HEK293 (cell line): ENCODE measurements around the gene ARID3A.

Source experiments
- BCL11A ChIP-seq: fragments of 450-650 bp; formaldehyde crosslinking; IDR thresholded peaks from 2 replicates; pipeline ENCODE4 v1.5.1; 2016; ENCODE audit warnings: low read depth, missing biosample characterization, missing genetic modification characterization
- FEZF1 ChIP-seq: fragments of 450-650 bp; formaldehyde crosslinking; IDR thresholded peaks from 2 replicates; pipeline ENCODE4 v1.5.1; 2016; ENCODE audit warnings: missing biosample characterization, missing genetic modification characterization
- SALL2 ChIP-seq: fragments of 450-650 bp; formaldehyde crosslinking; IDR thresholded peaks from 2 replicates; pipeline ENCODE4 v1.5.0; 2017; ENCODE audit warnings: missing biosample characterization, mild to moderate bottlenecking, missing genetic modification characterization, borderline replicate concordance
- ZNF155 ChIP-seq: fragments of 450-650 bp; formaldehyde crosslinking; IDR thresholded peaks from 2 replicates; pipeline ENCODE4 v1.5.1; 2016; ENCODE audit warnings: missing biosample characterization, missing genetic modification characterization
- ZNF274 ChIP-seq, 2 experiments: fragments of 200-500 bp in 1 of 2; fragments of 450-650 bp in 1 of 2; sonication (Bioruptor generic) in 1 of 2; formaldehyde crosslinking in 1 of 2; IDR thresholded peaks; 2 replicates each; pipeline versions ENCODE4 v1.5.1 to v1.6.1; 2014 to 2016; ENCODE audit warnings: borderline replicate concordance in 1 of 2, inconsistent platforms in 1 of 2, low read length in 1 of 2, missing biosample characterization in 1 of 2, missing genetic modification characterization in 1 of 2
- ZNF350 ChIP-seq: fragments of 450-650 bp; formaldehyde crosslinking; IDR thresholded peaks from 2 replicates; pipeline ENCODE4 v1.5.0; 2017; ENCODE audit warnings: missing biosample characterization, mild to moderate bottlenecking, missing genetic modification characterization
- ZNF366 ChIP-seq: fragments of 450-650 bp; formaldehyde crosslinking; conservative IDR thresholded peaks from 2 replicates; pipeline ENCODE4 v1.5.1; 2016; ENCODE audit warnings: missing biosample characterization, missing genetic modification characterization
- ZNF404 ChIP-seq: fragments of 450-650 bp; formaldehyde crosslinking; IDR thresholded peaks from 2 replicates; pipeline ENCODE4 v1.5.1; 2017; ENCODE audit warnings: missing biosample characterization, missing genetic modification characterization
- ZNF473 ChIP-seq: fragments of 450-650 bp; formaldehyde crosslinking; IDR thresholded peaks from 2 replicates; pipeline ENCODE4 v1.5.1; 2017; ENCODE audit warnings: missing biosample characterization, missing genetic modification characterization
- ZNF521 ChIP-seq: fragments of 450-650 bp; formaldehyde crosslinking; IDR thresholded peaks from 2 replicates; pipeline ENCODE4 v1.5.1; 2017; ENCODE audit warnings: missing biosample characterization, mild to moderate bottlenecking, missing genetic modification characterization
- ZNF768 ChIP-seq: fragments of 450-650 bp; formaldehyde crosslinking; IDR thresholded peaks from 2 replicates; pipeline ENCODE4 v1.5.1; 2018; ENCODE audit warnings: missing biosample characterization, mild to moderate bottlenecking, missing genetic modification characterization
- TF ChIP-seq, protein P1 (sequence below): fragments of 450-650 bp; formaldehyde crosslinking; IDR thresholded peaks from 2 replicates; pipeline ENCODE4 v1.5.1; 2016; ENCODE audit warnings: missing biosample characterization, missing genetic modification characterization
- TF ChIP-seq, protein P2 (sequence below): fragments of 450-650 bp; formaldehyde crosslinking; IDR thresholded peaks from 2 replicates; pipeline ENCODE4 v1.5.1; 2017; ENCODE audit warnings: missing biosample characterization, mild to moderate bottlenecking, missing genetic modification characterization, moderate library complexity
- TF ChIP-seq, protein P3 (sequence below): fragments of 450-650 bp; formaldehyde crosslinking; conservative IDR thresholded peaks from 2 replicates; pipeline ENCODE4 v1.5.1; 2016; ENCODE audit warnings: low read depth, missing biosample characterization, missing genetic modification characterization

DNA sequence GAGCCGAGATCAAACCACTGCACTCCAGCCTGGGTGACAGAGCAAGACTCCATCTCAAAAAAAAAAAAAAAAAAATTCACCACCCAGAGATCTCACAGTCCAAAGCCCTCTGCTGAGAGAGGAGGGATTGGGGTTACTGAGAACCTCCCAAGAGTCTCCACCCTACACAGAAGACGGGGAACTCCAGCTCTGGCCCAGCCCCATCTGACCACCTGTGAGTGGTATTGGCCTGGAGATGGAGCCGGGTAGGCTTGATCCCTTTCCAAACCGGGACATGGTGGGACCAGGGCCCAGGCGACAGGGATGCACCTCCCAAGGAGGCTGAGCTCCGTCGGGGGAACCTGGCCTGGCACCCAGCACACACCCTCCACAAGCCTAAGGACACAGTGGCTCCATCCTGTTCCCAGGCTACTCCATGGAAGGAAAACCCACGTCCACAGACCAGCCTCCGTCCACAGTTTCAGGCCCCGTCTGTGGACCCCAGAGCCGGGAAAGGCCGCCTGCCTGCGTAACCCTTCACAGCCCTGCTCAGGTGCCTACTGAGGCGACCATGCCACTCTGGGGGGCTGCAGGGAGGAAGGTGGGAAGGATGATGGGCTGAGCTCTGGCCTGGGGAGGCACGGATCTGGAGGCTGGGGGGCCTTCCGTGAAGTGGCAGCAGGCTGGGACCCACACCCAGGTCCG, 93.2 kb downstream of the ARID3A start:
- TF ChIP-seq, protein P1, sequence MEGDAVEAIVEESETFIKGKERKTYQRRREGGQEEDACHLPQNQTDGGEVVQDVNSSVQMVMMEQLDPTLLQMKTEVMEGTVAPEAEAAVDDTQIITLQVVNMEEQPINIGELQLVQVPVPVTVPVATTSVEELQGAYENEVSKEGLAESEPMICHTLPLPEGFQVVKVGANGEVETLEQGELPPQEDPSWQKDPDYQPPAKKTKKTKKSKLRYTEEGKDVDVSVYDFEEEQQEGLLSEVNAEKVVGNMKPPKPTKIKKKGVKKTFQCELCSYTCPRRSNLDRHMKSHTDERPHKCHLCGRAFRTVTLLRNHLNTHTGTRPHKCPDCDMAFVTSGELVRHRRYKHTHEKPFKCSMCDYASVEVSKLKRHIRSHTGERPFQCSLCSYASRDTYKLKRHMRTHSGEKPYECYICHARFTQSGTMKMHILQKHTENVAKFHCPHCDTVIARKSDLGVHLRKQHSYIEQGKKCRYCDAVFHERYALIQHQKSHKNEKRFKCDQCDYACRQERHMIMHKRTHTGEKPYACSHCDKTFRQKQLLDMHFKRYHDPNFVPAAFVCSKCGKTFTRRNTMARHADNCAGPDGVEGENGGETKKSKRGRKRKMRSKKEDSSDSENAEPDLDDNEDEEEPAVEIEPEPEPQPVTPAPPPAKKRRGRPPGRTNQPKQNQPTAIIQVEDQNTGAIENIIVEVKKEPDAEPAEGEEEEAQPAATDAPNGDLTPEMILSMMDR (tag by site-specific recombination) = no peak
- TF ChIP-seq, protein P2, sequence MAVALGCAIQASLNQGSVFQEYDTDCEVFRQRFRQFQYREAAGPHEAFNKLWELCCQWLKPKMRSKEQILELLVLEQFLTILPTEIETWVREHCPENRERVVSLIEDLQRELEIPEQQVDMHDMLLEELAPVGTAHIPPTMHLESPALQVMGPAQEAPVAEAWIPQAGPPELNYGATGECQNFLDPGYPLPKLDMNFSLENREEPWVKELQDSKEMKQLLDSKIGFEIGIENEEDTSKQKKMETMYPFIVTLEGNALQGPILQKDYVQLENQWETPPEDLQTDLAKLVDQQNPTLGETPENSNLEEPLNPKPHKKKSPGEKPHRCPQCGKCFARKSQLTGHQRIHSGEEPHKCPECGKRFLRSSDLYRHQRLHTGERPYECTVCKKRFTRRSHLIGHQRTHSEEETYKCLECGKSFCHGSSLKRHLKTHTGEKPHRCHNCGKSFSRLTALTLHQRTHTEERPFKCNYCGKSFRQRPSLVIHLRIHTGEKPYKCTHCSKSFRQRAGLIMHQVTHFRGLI = no peak
- no peak for TF ChIP-seq ZNF521 (tag by site-specific recombination)
- TF ChIP-seq ZNF404 (tag by site-specific recombination) = no peak
- TF ChIP-seq ZNF473 (tag by site-specific recombination) = no peak
- no peak for TF ChIP-seq BCL11A (tag by site-specific recombination)
- TF ChIP-seq ZNF350 (tag by site-specific recombination) = no peak
- TF ChIP-seq FEZF1 (tag by site-specific recombination) = no peak
- no peak for TF ChIP-seq SALL2 (tag by site-specific recombination)
- TF ChIP-seq ZNF366 (tag by site-specific recombination) = no peak
- TF ChIP-seq ZNF274 (IDR thresholded peaks at IDR 0.05; ENCODE audit: low read length) = no peak
- TF ChIP-seq ZNF274 (tag by site-specific recombination; IDR thresholded peaks at IDR 0.05; ENCODE audit: borderline replicate concordance) = no peak
- TF ChIP-seq ZNF155 = no peak
- TF ChIP-seq, protein P3, sequence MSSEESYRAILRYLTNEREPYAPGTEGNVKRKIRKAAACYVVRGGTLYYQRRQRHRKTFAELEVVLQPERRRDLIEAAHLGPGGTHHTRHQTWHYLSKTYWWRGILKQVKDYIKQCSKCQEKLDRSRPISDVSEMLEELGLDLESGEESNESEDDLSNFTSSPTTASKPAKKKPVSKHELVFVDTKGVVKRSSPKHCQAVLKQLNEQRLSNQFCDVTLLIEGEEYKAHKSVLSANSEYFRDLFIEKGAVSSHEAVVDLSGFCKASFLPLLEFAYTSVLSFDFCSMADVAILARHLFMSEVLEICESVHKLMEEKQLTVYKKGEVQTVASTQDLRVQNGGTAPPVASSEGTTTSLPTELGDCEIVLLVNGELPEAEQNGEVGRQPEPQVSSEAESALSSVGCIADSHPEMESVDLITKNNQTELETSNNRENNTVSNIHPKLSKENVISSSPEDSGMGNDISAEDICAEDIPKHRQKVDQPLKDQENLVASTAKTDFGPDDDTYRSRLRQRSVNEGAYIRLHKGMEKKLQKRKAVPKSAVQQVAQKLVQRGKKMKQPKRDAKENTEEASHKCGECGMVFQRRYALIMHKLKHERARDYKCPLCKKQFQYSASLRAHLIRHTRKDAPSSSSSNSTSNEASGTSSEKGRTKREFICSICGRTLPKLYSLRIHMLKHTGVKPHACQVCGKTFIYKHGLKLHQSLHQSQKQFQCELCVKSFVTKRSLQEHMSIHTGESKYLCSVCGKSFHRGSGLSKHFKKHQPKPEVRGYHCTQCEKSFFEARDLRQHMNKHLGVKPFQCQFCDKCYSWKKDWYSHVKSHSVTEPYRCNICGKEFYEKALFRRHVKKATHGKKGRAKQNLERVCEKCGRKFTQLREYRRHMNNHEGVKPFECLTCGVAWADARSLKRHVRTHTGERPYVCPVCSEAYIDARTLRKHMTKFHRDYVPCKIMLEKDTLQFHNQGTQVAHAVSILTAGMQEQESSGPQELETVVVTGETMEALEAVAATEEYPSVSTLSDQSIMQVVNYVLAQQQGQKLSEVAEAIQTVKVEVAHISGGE (tag by site-specific recombination) = no peak
- no peak for TF ChIP-seq ZNF768 (tag by site-specific recombination)
